Measurements from ENCODE around the gene PLCB1.

PLCB1 gene

DNA sequence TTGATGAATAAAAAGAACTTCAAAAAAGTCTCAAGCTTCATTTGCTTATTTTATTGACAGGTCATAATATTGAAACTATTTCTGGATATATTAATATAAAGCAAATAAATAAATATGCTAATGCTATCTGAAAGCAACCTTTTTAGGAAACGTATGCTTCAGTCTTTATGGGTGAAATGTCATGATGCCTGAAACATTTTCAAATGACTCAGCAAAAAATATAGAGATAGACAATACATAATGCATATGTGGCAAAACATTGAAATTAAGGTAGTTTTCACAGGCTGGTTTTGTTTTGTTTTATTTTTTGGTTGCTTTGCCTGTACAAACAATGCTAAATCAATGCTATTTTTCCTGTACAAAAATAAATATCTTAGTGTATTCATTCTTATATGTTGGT, 742.4 kb downstream of the PLCB1 start:
- TF ChIP-seq, protein P1, sequence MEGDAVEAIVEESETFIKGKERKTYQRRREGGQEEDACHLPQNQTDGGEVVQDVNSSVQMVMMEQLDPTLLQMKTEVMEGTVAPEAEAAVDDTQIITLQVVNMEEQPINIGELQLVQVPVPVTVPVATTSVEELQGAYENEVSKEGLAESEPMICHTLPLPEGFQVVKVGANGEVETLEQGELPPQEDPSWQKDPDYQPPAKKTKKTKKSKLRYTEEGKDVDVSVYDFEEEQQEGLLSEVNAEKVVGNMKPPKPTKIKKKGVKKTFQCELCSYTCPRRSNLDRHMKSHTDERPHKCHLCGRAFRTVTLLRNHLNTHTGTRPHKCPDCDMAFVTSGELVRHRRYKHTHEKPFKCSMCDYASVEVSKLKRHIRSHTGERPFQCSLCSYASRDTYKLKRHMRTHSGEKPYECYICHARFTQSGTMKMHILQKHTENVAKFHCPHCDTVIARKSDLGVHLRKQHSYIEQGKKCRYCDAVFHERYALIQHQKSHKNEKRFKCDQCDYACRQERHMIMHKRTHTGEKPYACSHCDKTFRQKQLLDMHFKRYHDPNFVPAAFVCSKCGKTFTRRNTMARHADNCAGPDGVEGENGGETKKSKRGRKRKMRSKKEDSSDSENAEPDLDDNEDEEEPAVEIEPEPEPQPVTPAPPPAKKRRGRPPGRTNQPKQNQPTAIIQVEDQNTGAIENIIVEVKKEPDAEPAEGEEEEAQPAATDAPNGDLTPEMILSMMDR (IDR thresholded peaks at IDR 0.05; ENCODE audit: low read depth, low read length, missing control alignments): no peak

DNA sequence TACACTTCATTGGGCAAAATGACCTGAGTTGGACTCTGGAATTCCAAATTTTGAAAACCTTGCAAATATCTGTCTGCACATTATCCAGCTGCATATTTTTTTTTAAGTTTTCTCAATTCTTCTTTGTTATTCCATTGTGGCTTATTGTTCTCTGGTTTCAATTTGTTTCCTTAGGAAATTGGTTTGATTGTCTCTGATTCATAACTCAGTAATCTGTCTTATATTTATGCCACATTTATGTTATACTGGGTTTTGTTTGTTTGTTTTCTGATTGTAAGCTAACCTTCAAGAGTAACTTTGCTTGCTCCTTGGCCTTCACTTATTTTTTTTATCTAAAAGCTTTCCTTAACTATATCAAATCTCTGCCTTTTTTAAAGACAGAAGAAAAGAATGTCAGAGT, 743.5 kb downstream of the PLCB1 start:
- TF ChIP-seq, protein P1 (IDR thresholded peaks at IDR 0.05; ENCODE audit: low read depth, low read length, missing control alignments): no peak
- in situ Hi-C loops (cut with HindIII; ENCODE audit: low sequenced_read_pairs): no loop called here
- no peak for DNase-seq (ENCODE audit: low read depth)
- H3K4me3 ChIP-seq (ENCODE audit: low read depth, low read length): no peak overlapping the region

More for the DNA sequence above, 742.4 kb downstream of the PLCB1 start:
- in situ Hi-C loops (cut with HindIII; ENCODE audit: low sequenced_read_pairs): no loop called here
- H3K4me3 ChIP-seq (ENCODE audit: low read depth, low read length): no peak overlapping the region
- no peak for DNase-seq (ENCODE audit: low read depth)

DNA sequence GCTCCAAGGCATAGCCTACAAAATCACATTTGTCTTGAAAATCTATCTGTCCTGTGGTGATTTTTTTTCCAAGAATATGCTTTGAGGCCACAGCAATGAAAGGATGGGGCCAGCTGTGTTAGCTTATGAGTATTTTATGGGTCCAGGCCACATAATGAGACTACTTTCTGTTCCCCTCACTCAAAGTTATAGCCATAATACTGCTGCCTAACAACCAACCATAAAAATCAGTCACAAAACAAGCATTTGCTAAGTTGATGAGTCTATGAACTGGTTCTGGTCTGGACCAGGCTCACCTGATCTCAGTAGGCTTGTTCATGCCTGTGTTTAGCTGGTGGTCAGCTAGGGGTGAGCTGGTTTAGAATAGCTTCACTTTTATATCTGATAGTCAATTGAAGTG, 744.3 kb downstream of the PLCB1 start:
- no peak for DNase-seq (ENCODE audit: low read depth)
- H3K4me3 ChIP-seq (ENCODE audit: low read depth, low read length): no peak overlapping the region
- TF ChIP-seq, protein P1 (IDR thresholded peaks at IDR 0.05; ENCODE audit: low read depth, low read length, missing control alignments): no peak
- in situ Hi-C loops (cut with HindIII; ENCODE audit: low sequenced_read_pairs): no loop called here

DNA sequence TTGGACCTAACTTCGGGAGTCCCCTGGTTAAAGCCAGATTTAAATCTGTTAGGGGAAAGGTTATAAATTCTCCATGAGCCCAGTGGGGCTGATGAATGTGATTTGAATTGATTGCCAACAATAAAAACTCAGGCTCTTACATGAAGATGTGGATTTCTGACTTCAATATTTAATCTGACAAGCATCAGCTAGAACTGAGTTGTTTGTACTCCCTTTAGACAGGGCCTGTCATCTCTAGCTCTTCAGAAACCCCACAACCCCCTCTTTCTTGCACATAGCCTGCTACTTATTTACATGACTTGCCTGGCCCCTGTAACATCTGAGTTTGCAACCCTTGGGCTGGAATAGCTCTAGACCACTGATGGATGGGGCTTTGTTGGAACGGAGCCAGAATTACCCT, 745.2 kb downstream of the PLCB1 start:
- H3K4me3 ChIP-seq (ENCODE audit: low read depth, low read length): no peak overlapping the region
- no peak for DNase-seq (ENCODE audit: low read depth)
- TF ChIP-seq, protein P1 (IDR thresholded peaks at IDR 0.05; ENCODE audit: low read depth, low read length, missing control alignments): no peak
- in situ Hi-C loops (cut with HindIII; ENCODE audit: low sequenced_read_pairs): no loop called here

DNA sequence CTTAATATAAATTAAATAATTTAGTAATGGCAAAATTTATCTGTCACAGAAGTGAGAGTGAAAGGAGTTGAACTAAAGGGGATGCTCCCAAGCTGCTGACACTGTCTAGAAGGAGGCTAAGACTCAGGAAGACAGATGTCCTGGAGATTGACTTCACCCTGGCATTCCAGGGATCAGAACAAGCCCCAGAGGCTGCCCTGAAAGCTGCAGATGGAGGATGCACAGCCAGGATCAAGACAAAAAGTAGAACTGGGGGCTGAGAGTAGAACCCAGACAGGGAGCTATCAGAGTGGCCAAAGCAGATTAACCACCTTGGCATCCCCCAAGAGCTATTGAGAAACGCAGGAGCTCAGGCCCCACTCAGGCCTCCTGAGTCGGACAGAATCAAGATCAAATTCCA, 747.6 kb downstream of the PLCB1 start:
- no peak for DNase-seq (ENCODE audit: low read depth)
- in situ Hi-C loops (cut with HindIII; ENCODE audit: low sequenced_read_pairs): no loop called here
- H3K4me3 ChIP-seq (ENCODE audit: low read depth, low read length): no peak overlapping the region
- TF ChIP-seq, protein P1 (IDR thresholded peaks at IDR 0.05; ENCODE audit: low read depth, low read length, missing control alignments): no peak

DNA sequence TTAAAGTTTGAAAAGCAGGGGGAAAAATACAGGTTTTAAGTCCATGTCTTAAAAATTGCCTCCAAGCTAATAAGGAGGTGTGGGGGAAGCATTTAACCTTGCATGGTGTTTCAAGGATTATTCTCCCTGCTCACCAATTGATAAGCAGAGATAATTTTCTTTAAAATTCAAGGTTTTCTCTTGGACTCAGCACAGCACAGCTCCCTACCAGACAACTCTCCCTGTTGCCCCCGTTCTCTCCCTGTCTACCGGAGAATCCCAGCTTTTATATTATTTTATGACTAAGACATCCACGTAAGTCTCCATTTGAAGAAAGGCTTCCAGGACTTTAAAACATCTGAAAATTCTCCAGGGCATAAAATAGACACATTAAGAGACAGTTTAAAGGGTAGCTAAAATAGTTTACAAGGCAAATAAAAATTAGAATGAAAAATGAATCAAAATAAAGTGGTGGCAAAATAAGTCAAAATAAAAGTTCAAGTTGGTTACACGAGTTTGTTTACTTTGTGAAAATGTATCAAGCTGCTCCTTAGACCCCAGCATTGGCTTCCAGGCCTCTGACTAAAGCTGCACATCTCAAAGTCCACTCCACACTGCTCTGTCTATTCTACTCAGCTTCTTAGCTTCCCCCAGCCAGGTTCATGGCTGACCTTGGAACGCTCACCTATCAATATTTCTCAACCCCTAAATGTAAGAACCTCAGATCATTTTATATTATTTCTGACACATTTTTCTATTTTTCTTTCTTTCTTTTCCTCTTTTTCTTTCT, 748.2 kb downstream of the PLCB1 start:
- TF ChIP-seq, protein P1 (IDR thresholded peaks at IDR 0.05; ENCODE audit: low read depth, low read length, missing control alignments): no peak
- in situ Hi-C loops (cut with HindIII; ENCODE audit: low sequenced_read_pairs): no loop called here
- DNase-seq (ENCODE audit: low read depth): no peak
- H3K4me3 ChIP-seq (ENCODE audit: low read depth, low read length): no peak overlapping the region
